GM19455 (cell line): ENCODE measurements around the gene LGALS1.
A peak's percentile ranks its signal among the peaks of the same experiment; 100 is the strongest.
"Not testable (repeated sequence)": the region's sequence is repeated elsewhere in the genome, so short reads cannot be mapped to it uniquely, and the experiment has no call there.

Source experiments
- ATAC-seq: cut with Tn5 transposase; IDR thresholded peaks from one replicate; pipeline ENCODE4 v1.9.1; 2021; ENCODE audit not compliant: unreplicated experiment

LGALS1 gene

DNA sequence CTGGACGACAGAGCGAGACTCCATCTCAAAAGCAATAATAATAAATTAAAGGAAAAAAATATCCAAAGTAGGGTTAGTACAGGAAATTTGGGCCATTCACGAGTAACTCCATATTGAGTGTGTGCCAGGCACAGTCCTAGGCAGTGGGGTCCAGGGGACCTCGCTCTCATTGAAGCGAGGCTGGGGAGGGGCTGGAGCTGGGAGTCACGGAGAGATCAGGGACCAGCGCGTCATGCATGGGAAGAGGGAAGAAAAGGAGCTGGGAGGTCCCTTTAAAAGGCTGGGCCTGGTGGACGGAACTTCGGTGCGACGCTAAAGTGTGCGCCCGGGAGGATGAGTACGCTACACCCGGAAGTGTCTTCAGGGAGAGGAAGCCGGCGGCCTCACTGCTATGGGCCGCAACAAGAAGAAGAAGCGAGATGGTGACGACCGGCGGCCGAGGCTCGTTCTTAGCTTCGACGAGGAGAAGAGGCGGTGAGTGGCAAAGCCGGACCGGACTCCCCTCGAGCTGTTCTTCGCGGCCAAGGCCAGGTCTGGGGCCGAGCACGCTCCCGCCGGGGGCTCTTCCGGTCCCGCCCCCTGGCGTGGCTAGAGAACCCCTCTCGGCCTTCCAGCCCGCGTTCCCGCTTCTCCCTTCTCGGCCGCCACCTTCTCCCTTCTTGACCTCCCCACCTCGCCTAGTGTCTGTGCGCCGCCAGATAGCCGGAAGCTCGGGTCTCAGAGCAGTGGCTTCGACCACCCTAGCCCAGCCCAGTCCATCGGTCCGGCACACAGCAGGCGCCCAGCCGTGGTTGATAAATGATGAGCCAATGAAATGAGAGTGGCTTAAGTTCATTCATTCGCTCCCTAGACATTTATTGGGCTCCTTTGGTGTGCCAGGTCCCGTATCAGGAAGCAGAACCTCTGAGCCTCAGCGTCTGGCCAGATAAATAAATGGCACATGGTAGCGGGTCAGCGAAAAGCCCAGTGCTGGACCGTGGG, 10.9 kb downstream of the LGALS1 start, which contains the start of gene NOL12:
Gene NOL12, plus strand, starts transcription at position 342 of the 981 bp plus-strand sequence. Its CDS starts 50 bp downstream, at position 392.
- peak; percentile 79 for ATAC-seq

DNA sequence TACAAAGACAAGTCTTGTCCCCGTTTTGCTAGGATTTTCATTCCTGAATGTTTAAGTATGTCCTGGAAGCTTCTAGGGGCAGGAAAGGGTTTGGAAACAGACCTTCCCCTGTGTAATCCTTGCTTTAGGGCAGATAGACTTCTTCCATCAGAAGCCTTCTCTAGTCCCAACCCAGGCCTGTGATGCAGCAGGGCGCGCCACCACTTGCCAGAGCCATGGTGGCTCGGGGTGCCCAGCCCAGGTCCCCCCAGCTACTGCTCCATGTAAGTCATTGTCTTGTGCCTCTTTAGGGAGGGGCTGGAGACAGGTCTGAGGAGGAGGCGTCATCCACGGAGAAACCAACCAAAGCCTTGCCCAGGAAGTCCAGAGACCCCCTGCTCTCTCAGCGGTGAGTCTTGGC, 15.0 kb downstream of the LGALS1 start:
- ATAC-seq, result no peak

DNA sequence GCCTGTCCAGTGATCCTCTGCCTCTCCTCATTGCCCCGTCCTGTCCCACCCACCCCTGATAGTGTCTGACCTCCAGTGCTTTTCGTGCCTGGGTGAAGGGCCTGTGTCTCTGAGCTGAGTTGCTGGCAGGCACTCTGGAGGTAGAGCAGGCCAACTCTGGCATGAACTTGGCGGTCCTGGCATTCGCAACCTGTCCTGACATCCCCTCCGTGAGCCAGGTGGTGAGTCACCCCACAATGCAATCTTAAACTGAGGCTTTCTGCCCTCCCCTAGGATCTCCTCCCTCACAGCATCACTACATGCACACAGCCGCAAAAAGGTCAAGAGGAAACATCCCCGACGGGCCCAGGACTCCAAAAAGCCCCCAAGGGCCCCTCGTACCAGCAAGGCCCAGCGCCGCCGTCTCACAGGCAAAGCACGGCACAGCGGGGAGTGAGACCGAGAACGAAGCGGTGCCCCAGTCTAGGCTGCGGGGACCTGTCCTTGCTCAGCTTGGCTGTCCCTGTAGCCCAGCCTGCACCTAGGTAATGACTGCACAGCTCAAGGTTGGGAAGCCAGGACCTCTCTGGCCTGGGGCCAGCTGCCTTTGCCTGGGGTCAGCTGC, 15.6 kb downstream of the LGALS1 start:
- ATAC-seq, result no peak

DNA sequence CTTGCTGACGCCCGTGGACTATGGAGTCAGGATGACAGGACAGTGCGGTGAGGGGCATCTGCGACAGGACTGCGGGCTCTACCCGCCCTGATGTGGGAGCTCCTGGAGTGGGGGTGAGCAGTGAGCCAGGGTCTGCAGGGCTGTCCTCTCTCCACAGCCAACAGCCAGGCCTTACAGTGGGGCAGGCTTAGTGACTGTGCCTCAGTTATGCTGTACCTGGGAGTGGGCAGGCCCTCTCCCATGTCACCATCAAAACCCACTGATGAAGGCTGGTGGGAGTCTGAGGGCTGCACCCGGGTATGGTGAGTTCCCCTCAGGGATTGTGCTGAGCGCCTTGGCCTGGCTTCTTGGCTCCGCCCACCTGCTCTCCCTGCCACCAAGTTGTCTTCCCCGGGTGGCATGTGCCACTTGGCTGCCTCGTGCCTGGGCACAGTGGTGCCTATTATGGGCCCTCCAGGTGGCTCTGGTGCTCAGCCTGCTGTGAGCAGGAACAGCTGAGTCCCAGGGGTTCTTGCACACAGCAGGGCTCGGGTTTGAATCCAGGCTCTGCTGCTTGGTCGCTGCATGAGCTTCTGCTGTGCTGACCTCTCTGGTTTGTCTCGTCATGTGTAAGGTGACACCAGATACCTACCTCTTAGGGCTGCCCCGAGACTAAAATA, 17.3 kb downstream of the LGALS1 start:
- no peak for ATAC-seq

DNA sequence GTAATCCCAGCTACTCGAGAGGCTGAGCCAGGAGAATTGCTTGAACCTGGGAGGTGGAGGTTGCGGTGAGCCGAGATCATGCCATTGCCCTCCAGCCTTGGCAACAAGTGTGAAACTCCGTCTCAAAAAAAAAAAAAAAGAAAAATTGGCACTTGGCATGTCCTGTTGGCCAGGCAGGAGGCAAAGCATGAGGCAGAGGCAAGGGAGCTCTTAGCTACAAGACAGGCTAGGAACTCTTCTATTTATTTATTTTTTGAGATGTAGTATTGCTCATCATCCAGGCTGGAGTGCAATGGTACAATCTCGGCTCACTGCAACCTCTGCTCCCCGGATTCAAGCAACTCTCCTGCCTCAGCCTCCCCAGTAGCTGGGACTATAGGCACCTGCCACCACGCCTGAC, 18.7 kb downstream of the LGALS1 start:
- not testable (repeated sequence) for ATAC-seq

DNA sequence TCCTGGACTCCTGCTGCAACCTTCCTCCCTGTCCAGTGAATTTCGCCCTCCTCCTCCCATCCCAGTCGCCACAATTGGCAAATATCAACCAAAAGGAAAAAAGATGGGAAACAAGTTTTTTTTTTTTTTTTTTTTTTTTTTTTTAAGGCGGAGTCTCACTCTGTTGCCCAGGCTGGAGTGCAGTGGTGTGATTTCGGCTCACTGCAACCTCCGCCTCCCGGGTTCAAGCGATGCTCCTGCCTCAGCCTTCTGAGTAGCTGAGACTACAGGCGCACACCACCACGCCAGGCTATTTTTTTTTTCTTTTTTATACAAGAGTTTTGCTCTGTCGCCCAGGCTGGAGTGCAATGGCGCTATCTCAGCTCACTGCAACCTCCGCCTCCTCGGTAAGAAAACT, 20.8 kb downstream of the LGALS1 start:
- not testable (repeated sequence) for ATAC-seq

DNA sequence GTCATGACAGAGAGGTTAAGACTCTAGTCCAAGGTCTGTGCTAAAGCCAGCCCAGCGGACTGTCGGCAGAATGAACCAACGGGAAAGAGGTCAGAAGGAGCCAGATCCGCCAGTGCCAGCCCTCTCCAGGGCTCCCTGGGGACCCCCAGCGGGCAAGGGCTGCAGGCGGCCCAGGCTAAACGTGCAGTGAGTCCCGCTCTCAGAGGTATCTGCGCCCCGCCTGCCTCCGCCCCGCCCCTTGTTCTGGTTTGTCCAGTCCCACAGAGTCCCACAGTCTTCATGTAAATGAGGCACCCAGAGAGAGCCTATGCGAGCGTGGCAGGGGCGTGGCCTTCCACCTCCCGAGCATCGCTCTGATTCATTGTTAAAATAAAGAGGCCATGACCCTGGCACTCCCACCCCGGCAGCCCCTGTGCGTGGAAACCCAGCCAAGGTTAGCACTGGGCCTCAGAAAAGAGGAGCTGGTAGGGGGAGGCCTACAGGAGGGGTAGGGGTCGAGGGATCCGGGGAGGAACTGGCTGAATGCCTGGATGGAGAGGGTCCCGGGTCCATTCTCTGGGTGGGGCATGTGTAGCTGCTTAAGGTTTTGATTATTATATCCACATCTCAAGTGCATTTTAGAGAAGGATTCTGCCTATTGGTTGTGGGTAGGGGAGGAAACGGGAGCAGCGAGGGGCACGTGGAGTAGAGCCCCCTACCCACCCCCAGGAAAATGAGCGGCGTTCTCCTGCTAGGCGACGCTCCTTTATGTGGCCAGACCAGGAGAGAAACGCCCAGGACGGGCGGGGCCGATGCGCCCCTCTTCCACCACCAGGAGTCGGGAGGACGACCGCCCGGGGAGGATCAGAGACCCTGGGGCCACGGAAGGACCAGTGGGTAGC, 21.5 kb downstream of the LGALS1 start, which contains the start of gene TRIOBP:
Gene TRIOBP, plus strand, starts transcription at position 392 of the 881 bp plus-strand sequence. CDS start 4,318 bp downstream, outside the sequence.
- no peak for ATAC-seq

DNA sequence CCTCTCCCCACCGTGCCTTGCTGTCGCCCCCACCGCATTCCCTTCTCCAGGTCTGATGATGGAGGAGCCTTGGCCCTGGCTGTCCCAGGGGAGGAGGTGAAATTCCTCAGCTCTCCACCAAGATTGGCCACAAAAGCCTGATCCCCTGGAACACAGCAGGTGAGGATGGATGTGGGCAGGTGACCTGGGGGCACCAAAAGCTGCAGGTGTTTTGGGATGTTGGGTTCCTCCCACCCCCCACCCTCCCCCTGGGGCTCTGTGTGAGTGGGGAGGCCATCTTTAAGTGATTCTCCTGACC, 22.1 kb downstream of the LGALS1 start:
- ATAC-seq, result no peak

DNA sequence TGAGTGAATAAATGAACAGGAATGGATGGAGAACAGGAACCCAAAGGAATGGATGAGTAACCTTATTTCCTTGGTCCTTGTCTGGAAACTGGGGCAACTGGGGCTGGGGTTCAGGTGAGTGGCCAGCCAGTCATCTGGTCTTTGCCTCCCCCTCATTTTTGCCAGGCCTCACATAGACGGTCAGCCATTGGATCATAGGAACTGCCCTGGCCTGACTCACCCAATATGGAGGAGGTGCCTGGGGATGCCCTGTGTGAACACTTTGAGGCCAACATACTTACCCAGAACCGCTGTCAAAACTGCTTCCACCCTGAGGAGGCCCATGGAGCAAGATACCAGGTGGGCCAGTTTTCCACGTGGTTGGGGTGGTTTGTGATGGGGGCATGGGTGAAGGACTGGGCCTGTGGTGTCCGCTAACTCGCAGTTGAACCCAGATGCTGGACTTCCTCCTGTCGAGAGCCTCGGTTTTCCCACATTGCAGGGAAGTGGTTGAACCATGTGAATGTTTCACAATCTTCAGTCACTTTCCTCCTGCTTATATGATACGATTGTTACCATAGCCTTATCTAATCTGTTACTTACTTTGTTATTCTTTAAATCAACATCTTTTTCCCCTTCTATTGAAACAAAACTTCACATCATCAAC, 25.8 kb downstream of the LGALS1 start:
- no peak for ATAC-seq

DNA sequence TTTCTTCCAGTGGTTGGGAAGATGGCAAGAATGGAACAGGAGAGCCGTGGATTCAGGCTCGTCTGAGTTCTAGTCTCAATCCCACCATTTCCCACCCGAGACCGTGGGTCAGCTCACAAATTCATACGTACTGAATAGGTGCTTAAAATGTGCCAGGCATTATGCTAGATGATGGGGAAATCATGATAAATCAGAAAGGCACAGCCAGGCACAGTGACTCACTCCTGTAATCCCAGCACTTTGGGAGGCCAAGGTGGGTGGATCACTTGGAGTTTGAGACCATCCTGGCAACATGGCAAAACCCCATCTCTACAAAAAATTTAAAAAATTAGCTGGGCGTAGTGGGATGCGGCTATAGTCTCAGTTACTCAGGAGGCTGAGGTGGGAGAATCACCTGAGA, 28.5 kb downstream of the LGALS1 start:
- ATAC-seq, result no peak

DNA sequence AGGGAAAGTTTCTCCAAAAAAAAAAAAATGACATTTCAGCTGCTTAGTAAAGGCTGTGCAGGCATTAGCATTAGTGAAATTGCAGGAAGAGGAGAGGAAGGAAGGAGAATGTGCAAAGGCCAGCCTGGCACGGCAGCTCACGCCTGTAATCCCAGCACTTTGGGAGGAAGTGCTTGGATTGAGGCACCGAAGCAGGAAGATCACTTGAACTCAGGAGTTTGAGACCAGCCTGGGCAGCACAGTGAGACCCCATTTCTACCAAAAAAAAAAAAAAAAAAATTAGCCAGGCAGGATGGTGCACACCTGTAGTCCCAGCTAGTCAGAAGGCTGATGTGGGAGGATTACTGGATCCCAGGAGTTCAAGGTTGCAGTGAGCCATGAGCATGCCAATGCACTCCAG, 29.2 kb downstream of the LGALS1 start:
- no peak for ATAC-seq

DNA sequence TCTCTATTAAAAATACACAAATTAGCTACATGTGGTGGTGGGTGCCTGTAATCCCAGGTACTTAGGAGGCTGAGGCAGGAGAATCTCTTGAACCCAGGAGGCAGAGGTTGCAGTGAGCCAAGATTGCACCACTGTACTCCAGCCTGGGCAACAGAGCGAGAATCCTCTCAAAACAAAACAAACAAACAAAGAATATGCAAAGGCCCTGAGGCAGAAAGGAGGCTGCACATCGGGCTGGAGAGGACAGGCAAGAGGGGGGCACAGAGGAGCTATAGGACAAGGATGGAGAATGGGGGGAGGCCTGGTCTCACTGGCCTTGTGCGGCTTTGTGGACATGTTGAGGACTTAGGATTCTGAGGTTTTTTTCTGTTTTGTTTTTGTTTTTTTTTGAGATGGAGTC, 29.8 kb downstream of the LGALS1 start:
- no peak for ATAC-seq

DNA sequence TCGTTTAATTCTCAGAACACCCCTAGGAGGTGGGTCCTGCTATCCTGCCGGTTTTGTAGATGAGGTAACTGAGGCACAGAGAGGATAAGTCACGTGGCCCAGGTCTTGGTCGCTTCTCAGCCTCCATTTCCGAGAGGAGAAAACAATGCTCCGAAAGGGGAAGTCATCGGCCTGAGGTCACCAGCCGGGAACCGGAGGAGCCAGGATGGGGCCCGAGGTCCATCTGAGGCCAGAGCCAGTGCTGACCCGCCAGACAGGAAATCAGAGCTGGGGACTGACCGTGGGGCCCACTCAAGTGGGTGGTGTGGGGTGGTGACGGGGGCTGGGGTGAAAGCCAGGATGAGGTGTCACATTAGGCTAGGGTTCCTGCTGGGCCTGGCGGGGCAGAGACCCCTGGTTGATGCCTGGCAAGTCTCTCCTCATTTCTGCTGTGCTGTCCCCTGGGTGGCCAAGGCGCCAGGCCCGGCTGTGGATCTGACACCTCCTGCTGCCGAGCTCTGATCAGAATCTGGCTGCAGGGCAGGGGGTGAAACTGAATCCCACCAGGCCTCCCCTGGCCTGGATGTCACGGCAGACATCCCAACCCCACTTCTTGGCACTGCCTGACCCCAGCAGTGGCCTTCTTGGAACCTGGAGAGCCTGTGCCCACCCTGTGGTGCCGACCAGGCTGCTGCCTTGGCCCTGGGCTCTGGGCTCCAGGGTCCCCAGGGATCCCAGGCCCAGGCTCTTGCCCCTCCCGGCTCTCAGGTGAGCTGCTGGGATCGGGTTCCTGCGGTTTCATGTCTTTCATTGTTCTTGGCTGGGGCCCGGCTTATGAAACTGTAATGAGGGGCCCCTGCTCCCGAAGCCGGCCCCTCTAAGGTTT, 33.4 kb downstream of the LGALS1 start:
- ATAC-seq, result no peak

DNA sequence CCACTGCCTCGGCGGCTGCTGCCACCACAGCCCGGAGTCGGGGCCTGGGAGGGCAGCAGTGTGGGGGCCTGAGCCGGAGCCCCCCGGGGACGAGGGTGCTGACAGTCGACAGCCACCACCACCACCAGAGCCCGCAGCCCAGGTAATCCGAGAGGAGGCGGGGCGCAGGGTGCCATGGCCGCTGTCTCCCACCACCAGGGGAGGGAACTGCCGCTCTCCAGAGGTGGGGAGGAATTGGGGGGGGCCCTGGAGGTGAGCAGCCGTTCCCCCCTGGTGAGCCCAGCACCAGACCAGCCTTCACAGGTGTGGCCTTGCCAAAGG, 34.0 kb downstream of the LGALS1 start:
- no peak for ATAC-seq

DNA sequence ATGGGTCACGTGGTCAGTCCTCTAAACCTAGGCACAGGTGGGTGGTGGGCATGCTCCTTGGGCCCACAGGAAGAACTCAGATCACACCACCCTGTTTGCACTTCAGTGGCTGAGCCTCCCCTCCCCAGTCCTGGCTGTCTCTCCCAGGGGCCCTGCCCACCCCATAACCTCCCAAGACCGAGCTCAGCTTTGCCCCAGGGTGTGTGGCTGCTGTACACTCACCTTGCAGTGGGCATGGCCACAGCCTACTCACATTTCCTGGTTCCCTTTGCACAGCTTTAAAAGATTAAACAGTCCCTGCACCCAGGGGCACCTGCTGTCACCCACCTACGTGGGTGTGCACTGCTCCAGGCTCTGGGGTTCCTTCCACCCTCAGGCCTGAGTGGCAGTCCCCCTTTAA, 35.2 kb downstream of the LGALS1 start:
- no peak for ATAC-seq

DNA sequence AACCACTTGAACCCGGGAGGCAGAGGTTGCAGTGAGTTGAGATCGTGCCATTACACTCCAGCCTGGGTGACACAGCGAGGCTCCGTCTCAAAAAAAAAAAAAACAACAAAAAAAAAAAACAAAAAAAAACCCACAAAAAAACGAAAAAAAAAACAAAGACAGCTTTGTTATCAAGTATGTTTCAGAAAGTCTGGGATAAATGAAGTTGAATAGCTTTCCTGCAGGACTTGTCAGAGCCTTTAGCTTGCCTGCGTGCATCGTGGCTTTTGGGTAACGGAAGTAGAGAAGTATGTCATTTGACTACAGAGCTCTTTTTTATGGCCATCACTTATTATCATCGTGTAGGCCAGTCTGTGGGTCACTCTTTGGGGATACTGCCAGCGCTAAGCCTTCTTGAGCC, 36.1 kb downstream of the LGALS1 start:
- ATAC-seq, result no peak

DNA sequence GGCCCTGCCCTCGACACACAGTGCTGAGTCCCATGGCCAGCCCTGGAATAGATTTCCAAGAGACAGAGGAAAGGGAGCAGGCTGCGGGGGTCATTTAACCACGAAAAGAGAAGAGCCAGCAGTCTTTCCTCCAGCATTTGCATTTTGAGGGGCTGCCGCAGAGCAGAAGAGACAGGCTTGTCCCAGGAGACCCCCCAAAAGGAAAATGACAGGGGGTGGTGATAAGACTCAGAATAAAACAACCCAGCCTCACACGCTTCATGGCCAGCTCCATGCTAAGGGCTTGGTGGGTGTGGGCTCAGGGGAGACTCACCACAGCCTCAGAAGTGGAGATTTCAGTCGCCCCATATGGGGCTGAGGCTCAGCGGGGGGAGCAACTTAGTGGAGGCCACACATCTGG, 38.3 kb downstream of the LGALS1 start:
- ATAC-seq, result no peak

DNA sequence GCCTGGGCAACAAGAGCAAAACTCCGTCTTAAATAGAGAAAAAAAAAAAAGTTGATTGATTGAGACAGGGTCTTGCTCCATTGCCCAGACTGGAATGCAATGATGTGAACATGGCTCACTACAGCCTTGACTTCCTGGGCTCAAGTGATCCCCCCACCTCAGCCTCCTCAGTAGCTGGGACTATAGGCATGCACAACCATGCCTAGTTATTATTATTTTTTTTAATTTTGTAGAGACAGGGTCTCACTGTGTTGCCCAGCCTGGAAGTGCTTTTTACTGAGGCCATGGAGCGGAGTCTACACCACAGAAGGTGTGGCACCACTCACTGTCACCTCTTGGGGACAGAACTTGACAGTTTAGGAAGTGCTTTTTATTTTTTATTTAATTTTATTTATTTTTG, 39.2 kb downstream of the LGALS1 start:
- no peak for ATAC-seq

DNA sequence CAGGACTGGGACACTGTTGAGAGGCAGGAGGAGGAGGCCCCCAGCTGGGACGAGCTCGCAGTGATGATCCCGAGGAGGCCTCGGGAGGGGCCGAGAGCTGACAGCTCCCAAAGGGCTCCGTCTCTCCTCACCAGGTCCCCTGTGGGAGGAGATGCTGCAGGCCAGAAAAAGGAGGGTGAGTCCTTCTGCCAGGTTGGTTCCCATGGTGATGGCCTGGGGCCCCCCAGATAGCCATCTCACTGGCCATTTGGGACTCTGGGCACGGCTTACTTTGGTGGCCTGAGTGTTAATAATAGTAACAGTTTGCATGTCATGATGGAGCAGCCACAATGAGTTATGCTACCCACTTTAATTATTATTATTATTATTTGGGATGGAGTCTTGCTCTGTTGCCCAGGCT, 40.3 kb downstream of the LGALS1 start:
- ATAC-seq, result no peak

DNA sequence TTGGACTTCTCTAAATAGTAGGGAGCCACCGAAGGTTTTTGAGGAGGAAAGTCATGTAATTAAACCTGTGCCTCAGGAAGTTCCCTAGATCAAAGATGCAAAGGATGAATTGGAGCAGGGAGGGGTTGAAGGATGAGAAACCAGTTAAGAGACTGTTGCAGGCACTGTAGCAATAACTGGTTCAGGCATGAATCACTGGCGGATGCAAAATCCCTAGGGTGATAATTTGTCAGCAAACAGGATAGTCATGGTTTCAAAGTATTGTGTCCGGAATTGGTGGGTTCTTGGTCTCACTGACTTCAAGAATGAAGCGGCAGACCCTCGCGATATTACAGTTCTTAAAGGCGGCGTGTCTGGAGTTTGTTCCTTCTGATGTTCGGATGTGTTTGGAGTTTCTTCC, 41.3 kb downstream of the LGALS1 start:
- no peak for ATAC-seq
